Mesothelial cell of epicardium (in vitro differentiated cells): ENCODE data around the gene TRDMT1. TPM values are rescaled to one million over a fixed set of nuclear protein-coding genes. Genes with fewer than 3 reads are reported as not detected.

Experiments used
- DNase-seq, 2 experiments: peaks; one replicate each; pipeline ENCODE4 v3.0.0; 2021; ENCODE audit warnings: low spot score in 2 of 2; ENCODE audit not compliant: unreplicated experiment in 2 of 2
- H3K27ac Mint-ChIP-seq: 2 replicates; pipeline ENCODE4 v1.8.0; 2021; ENCODE audit warnings: mixed read lengths
- H3K27me3 Mint-ChIP-seq: 2 replicates; pipeline ENCODE4 v1.8.0; 2021; ENCODE audit warnings: low read depth, mixed read lengths
- H3K36me3 Mint-ChIP-seq: 2 replicates; pipeline ENCODE4 v1.8.0; 2021; ENCODE audit warnings: mixed read lengths
- H3K4me1 Mint-ChIP-seq: 2 replicates; pipeline ENCODE4 v1.8.0; 2021; ENCODE audit warnings: mixed read lengths
- H3K4me3 Mint-ChIP-seq: 2 replicates; pipeline ENCODE4 v1.8.0; 2021; ENCODE audit warnings: mild to moderate bottlenecking, moderate library complexity, mixed read lengths
- H3K9me3 Mint-ChIP-seq: 2 replicates; pipeline ENCODE4 v1.8.0; 2021; ENCODE audit warnings: mixed read lengths
- CTCF ChIP-seq: fragments of 200-600 bp; sonication (generic); IDR thresholded peaks from one replicate; pipeline ENCODE4 v1.5.0; 2021; ENCODE audit warnings: antibody characterized with exemption; ENCODE audit not compliant: unreplicated experiment
- total RNA-seq: library from RNA; stranded (reverse); gene quantifications from 3 replicates; pipeline ENCODE4 v1.2.1, GENCODE V29; 2021

The TRDMT1 gene
- total RNA-seq, 1 donor from 2014 or later: 8.2 TPM

DNA sequence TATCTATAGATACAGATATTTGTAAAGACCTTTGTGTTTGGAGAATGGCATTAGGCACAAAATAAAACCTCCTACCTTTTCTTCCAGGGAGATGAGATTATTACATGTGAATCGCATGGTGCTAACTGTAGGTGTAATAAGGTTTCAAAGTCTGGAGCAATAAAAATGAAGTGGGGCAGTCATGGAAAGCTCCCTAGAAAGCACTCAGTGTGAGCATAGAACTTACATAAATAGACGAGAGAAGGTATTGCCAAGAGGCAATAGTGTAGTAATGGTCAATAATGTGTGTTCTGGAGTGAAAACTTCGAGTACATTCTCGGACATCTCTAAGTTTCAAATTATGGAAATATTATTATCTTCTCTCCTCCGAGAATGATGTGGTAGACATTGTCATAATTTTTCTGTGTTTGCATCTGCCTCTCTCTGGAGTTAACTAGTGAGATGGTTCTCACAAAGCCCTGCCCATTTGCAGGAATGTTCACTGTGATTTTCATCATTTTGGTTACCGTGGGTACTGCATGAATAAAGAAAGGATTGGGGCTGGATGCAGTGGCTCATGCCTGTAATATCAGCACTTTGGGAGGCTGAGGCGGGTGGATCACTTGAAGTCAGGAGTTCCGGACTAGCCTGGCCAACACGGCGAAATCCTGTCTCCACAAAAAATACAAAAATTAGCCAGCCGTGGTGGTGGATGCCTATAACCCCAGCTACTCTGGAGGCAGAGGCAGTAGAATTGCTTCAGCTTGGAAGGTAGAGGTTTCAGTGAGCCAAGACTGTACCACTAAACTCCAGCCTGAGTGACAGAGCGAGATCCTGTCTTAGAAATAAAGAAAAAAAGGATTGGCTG lies 37.2 kb upstream of the TRDMT1 start:
- peaks cover 5% of the 10 kb centered on the region for H3K9me3 Mint-ChIP-seq
- H3K36me3 Mint-ChIP-seq: peaks cover 21% of the 10 kb centered on the region
- no peak for TF ChIP-seq CTCF
- peaks cover 7% of the 10 kb centered on the region for H3K4me1 Mint-ChIP-seq
- peak overlapping the region; percentile 6 for H3K27ac Mint-ChIP-seq
- H3K27me3 Mint-ChIP-seq: no peaks in the 10 kb centered on the region
- no peak for DNase-seq
- H3K4me3 Mint-ChIP-seq: no peak overlapping the region

DNA sequence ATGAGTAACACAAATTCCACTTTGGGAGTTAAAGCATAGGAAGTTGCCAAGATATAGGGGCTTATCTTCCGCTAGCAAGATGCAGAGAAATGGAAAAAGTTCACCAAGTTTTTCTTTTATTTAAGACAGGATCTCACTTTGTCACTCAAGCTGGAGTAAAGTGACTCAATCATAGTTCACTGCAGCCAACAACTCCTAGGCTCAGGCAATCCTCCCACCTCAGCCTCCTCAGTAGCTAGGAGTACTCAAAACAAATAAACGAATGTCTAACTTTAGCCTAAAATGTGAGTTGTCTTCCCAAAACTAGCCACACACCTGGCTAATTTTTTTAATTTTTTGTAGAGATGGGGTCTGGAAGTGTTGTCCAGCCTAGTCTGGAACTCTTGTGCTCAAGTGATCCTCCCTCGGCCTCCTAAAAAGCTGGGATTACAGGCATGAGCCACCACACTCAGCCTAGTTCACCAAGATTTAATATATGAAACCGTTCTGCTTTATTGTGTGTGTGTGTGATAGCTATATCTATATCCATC lies 36.5 kb upstream of the TRDMT1 start:
- no peak for DNase-seq
- Mint-ChIP-seq H3K4me1 (peaks cover 10% of the 10 kb centered on the region), H3K4me3 (no peak overlapping the region), H3K36me3 (peaks cover 25% of the 10 kb centered on the region), H3K27me3 (no peaks in the 10 kb centered on the region), H3K9me3 (peaks cover 5% of the 10 kb centered on the region), H3K27ac (peak overlapping the region; percentile 6)
- TF ChIP-seq CTCF: no peak

GRCh38 chr10:17237149-17237527 lies 35.7 kb upstream of the TRDMT1 start:
- no peak overlapping the region for H3K4me3 Mint-ChIP-seq
- no peak for TF ChIP-seq CTCF
- no peak overlapping the region for H3K27ac Mint-ChIP-seq
- no peak for DNase-seq
- peaks cover 5% of the 10 kb centered on the region for H3K9me3 Mint-ChIP-seq
- peaks cover 25% of the 10 kb centered on the region for H3K36me3 Mint-ChIP-seq
- H3K27me3 Mint-ChIP-seq: no peaks in the 10 kb centered on the region
- peaks cover 10% of the 10 kb centered on the region for H3K4me1 Mint-ChIP-seq

GRCh38 chr10:17236468-17237148 lies 35.1 kb upstream of the TRDMT1 start:
- DNase-seq: no peak
- no peak for TF ChIP-seq CTCF
- H3K27me3 Mint-ChIP-seq: no peaks in the 10 kb centered on the region
- no peak overlapping the region for H3K27ac Mint-ChIP-seq
- peaks cover 25% of the 10 kb centered on the region for H3K36me3 Mint-ChIP-seq
- H3K4me3 Mint-ChIP-seq: no peak overlapping the region
- H3K4me1 Mint-ChIP-seq: peaks cover 14% of the 10 kb centered on the region
- H3K9me3 Mint-ChIP-seq: no peaks in the 10 kb centered on the region

DNA sequence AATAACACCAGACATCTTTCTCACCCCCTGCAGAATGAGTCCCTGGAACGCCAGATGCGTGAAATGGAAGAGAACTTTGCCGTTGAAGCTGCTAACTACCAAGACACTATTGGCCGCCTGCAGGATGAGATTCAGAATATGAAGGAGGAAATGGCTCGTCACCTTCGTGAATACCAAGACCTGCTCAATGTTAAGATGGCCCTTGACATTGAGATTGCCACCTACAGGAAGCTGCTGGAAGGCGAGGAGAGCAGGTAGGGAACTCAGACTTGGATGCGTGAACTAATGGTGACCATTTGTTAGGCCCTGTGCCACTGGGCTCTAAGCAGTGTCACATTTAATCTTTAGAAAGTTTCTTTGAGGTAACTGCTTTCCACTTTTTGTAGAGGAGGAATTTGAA lies 33.7 kb upstream of the TRDMT1 start:
- no peak overlapping the region for H3K27ac Mint-ChIP-seq
- no peaks in the 10 kb centered on the region for H3K27me3 Mint-ChIP-seq
- H3K4me3 Mint-ChIP-seq: peak overlapping the region; percentile 26
- DNase-seq: no peak
- TF ChIP-seq CTCF: no peak
- peaks cover 25% of the 10 kb centered on the region for H3K36me3 Mint-ChIP-seq
- peaks cover 23% of the 10 kb centered on the region for H3K4me1 Mint-ChIP-seq
- no peaks in the 10 kb centered on the region for H3K9me3 Mint-ChIP-seq
